Neural cell (in vitro differentiated cells): Measurements from ENCODE around the gene SPIN3. TPM values are rescaled to one million over a fixed set of nuclear protein-coding genes. Genes with fewer than 3 reads are reported as not detected.

ENCODE experiments used
- H2AFZ ChIP-seq: fragments of 200-600, 300-800 bp; sonication (generic), shearing (Covaris generic); 2 replicates; pipeline ENCODE4 v1.6.0; 2014; ENCODE audit warnings: low read depth, mild to moderate bottlenecking, antibody characterized with exemption, low read length, moderate library complexity
- H3F3A ChIP-seq: fragments of 200-600 bp; shearing (Covaris generic); 2 replicates; pipeline ENCODE4 v1.6.1; 2016; ENCODE audit warnings: mild to moderate bottlenecking, moderate library complexity, mixed read lengths, antibody characterized with exemption, low read length; ENCODE audit not compliant: insufficient read depth, poor library complexity, severe bottlenecking
- H3K27ac ChIP-seq: fragments of 200-600, 300-800 bp; sonication (generic), shearing (Covaris generic); 2 replicates; pipeline ENCODE4 v1.5.1; 2014; ENCODE audit warnings: mild to moderate bottlenecking, low read length, moderate library complexity
- H3K27me3 ChIP-seq: fragments of 300-800, 200-600 bp; sonication (generic), shearing (Covaris generic); 2 replicates; pipeline ENCODE4 v1.6.0; 2014; ENCODE audit warnings: mild to moderate bottlenecking, low read depth, low read length, moderate library complexity; ENCODE audit not compliant: insufficient read depth
- H3K36me3 ChIP-seq: fragments of 300-800, 200-600 bp; sonication (generic), shearing (Covaris generic); 2 replicates; pipeline ENCODE4 v1.5.1; 2014; ENCODE audit warnings: mild to moderate bottlenecking, antibody characterized with exemption, low read length, moderate library complexity; ENCODE audit not compliant: insufficient read depth
- H3K4me2 ChIP-seq: fragments of 300-800, 200-600 bp; sonication (generic), shearing (Covaris generic); 2 replicates; pipeline ENCODE4 v1.6.0; 2014; ENCODE audit warnings: mild to moderate bottlenecking, low read length
- H3K4me3 ChIP-seq: fragments of 300-800, 200-600 bp; sonication (generic), shearing (Covaris generic); 2 replicates; pipeline ENCODE4 v1.5.1; 2014; ENCODE audit warnings: mild to moderate bottlenecking, low read length, moderate library complexity
- H3K79me2 ChIP-seq: fragments of 200-600 bp; shearing (Covaris generic); replicated peaks from 2 replicates; pipeline ENCODE4 v1.6.0; 2014; ENCODE audit warnings: mild to moderate bottlenecking, low read length, moderate library complexity; ENCODE audit not compliant: insufficient read depth
- H3K9ac ChIP-seq: fragments of 300-800, 200-600 bp; sonication (generic), shearing (Covaris generic); 2 replicates; pipeline ENCODE4 v1.6.1; 2016; ENCODE audit warnings: mild to moderate bottlenecking, low read length, mixed read lengths
- H3K9me2 ChIP-seq: fragments of 200-600 bp; shearing (Covaris generic); 2 replicates; pipeline ENCODE4 v1.6.1; 2016; ENCODE audit warnings: mild to moderate bottlenecking, low read length, mixed read lengths; ENCODE audit not compliant: insufficient read depth
- H3K9me3 ChIP-seq: fragments of 200-600, 300-800 bp; sonication (generic), shearing (Covaris generic); 2 replicates; pipeline ENCODE4 v1.6.1; 2016; ENCODE audit warnings: mild to moderate bottlenecking, mixed run types, low read length, moderate library complexity, mixed read lengths
- H4K20me1 ChIP-seq: fragments of 200-600 bp; shearing (Covaris generic); 2 replicates; pipeline ENCODE4 v1.6.1; 2016; ENCODE audit warnings: mild to moderate bottlenecking, mixed run types; ENCODE audit not compliant: insufficient read depth
- EP300 ChIP-seq: fragments of 450-650 bp; conservative IDR thresholded peaks from 2 replicates; pipeline ENCODE4 v1.6.1; 2014; ENCODE audit warnings: antibody characterized with exemption, mild to moderate bottlenecking, moderate library complexity; ENCODE audit not compliant: poor library complexity, severe bottlenecking
- EZH2 ChIP-seq: fragments of 200-600, 300-800 bp; shearing (Covaris generic), sonication (generic); IDR thresholded peaks from 2 replicates; pipeline ENCODE4 v1.6.1; 2014; ENCODE audit warnings: antibody characterized with exemption, low read length, borderline replicate concordance, mild to moderate bottlenecking; ENCODE audit not compliant: insufficient read depth, poor library complexity, severe bottlenecking
- MXI1 ChIP-seq: fragments of 450-650 bp; conservative IDR thresholded peaks from 2 replicates; pipeline ENCODE4 v1.6.1; 2014; ENCODE audit warnings: antibody characterized with exemption, mild to moderate bottlenecking; ENCODE audit not compliant: poor library complexity, severe bottlenecking
- POLR2AphosphoS5 ChIP-seq: IDR thresholded peaks from 2 replicates; pipeline ENCODE4 v1.6.1; 2012
- RAD21 ChIP-seq: fragments of 450-650 bp; conservative IDR thresholded peaks from 2 replicates; pipeline ENCODE4 v1.6.1; 2014; ENCODE audit warnings: antibody characterized with exemption, mild to moderate bottlenecking, moderate library complexity
- SMC3 ChIP-seq: fragments of 450-650 bp; conservative IDR thresholded peaks from 2 replicates; pipeline ENCODE4 v1.6.1; 2014; ENCODE audit warnings: antibody characterized with exemption, mild to moderate bottlenecking, moderate library complexity; ENCODE audit not compliant: poor library complexity
- TAF1 ChIP-seq: IDR thresholded peaks from 2 replicates; pipeline ENCODE4 v1.6.1; 2012; ENCODE audit warnings: low read depth
- polyA plus RNA-seq: library from polyadenylated mRNA; depleted of rRNA; stranded (reverse); fragments of >200 nt; gene quantifications from 2 replicates; pipeline ENCODE4 v1.2.3, GENCODE V29; 2014
- TF ChIP-seq, protein P1 (sequence below): fragments of 450-650 bp; IDR thresholded peaks from 2 replicates; pipeline ENCODE4 v1.5.1; 2014; ENCODE audit warnings: antibody characterized with exemption, mild to moderate bottlenecking, moderate library complexity; ENCODE audit not compliant: poor library complexity, severe bottlenecking
- TF ChIP-seq, protein P2 (sequence below): IDR thresholded peaks from 2 replicates; pipeline ENCODE4 v1.6.1; 2012; ENCODE audit warnings: borderline replicate concordance

The SPIN3 gene
- polyA plus RNA-seq, 1 donor from 2014 or later, result 59.9 TPM

DNA sequence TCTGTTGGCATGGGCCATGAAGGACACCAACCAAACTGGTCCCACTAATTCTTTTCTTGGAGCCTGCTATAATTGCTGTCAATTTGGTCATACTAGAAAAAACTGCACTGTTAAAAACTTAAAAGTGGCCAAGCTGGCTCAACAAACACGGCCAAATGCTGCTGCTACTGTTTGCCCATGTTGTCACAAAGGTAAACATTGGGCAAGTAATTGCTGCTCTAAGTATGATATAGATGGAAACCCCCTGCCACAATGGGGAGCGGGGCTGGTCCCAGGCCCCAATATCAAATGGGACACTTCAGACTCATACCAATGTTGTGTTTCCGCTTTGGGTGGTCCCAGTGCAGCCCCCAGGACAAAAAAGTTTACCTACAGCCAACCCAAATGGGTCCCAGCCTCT lies 52.1 kb downstream of the SPIN3 start:
- TF ChIP-seq EZH2 (no peak), EP300 (no peak), SMC3 (no peak), MXI1 (no peak), TAF1 (no peak), POLR2AphosphoS5 (no peak), RAD21 (no peak)
- TF ChIP-seq, protein P1, sequence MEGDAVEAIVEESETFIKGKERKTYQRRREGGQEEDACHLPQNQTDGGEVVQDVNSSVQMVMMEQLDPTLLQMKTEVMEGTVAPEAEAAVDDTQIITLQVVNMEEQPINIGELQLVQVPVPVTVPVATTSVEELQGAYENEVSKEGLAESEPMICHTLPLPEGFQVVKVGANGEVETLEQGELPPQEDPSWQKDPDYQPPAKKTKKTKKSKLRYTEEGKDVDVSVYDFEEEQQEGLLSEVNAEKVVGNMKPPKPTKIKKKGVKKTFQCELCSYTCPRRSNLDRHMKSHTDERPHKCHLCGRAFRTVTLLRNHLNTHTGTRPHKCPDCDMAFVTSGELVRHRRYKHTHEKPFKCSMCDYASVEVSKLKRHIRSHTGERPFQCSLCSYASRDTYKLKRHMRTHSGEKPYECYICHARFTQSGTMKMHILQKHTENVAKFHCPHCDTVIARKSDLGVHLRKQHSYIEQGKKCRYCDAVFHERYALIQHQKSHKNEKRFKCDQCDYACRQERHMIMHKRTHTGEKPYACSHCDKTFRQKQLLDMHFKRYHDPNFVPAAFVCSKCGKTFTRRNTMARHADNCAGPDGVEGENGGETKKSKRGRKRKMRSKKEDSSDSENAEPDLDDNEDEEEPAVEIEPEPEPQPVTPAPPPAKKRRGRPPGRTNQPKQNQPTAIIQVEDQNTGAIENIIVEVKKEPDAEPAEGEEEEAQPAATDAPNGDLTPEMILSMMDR, result no peak
- TF ChIP-seq, protein P2, sequence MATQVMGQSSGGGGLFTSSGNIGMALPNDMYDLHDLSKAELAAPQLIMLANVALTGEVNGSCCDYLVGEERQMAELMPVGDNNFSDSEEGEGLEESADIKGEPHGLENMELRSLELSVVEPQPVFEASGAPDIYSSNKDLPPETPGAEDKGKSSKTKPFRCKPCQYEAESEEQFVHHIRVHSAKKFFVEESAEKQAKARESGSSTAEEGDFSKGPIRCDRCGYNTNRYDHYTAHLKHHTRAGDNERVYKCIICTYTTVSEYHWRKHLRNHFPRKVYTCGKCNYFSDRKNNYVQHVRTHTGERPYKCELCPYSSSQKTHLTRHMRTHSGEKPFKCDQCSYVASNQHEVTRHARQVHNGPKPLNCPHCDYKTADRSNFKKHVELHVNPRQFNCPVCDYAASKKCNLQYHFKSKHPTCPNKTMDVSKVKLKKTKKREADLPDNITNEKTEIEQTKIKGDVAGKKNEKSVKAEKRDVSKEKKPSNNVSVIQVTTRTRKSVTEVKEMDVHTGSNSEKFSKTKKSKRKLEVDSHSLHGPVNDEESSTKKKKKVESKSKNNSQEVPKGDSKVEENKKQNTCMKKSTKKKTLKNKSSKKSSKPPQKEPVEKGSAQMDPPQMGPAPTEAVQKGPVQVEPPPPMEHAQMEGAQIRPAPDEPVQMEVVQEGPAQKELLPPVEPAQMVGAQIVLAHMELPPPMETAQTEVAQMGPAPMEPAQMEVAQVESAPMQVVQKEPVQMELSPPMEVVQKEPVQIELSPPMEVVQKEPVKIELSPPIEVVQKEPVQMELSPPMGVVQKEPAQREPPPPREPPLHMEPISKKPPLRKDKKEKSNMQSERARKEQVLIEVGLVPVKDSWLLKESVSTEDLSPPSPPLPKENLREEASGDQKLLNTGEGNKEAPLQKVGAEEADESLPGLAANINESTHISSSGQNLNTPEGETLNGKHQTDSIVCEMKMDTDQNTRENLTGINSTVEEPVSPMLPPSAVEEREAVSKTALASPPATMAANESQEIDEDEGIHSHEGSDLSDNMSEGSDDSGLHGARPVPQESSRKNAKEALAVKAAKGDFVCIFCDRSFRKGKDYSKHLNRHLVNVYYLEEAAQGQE, result no peak

More for the DNA sequence above, 52.1 kb downstream of the SPIN3 start:
- H3K27ac ChIP-seq, result no peak overlapping the region
- H3K9me2 ChIP-seq, result no peaks in the 10 kb centered on the region
- no peaks in the 10 kb centered on the region for H3K36me3 ChIP-seq
- H3K4me2 ChIP-seq, result no peak overlapping the region
- no peak overlapping the region for H3K9ac ChIP-seq
- no peak overlapping the region for H2AFZ ChIP-seq
- H4K20me1 ChIP-seq, result no peaks in the 10 kb centered on the region
- H3F3A ChIP-seq, result no peaks in the 10 kb centered on the region
- H3K79me2 ChIP-seq, result no peaks in the 10 kb centered on the region
- no peaks in the 10 kb centered on the region for H3K27me3 ChIP-seq
- H3K4me3 ChIP-seq, result no peak overlapping the region
- no peaks in the 10 kb centered on the region for H3K9me3 ChIP-seq

Other genes with a start within 250 kb of the SPIN3 start
- gene SPIN2B, start 126.0 kb upstream of the SPIN3 start, polyA plus RNA-seq, result 25.3 and 32.5 TPM in 2 replicates
- gene SPIN2A, start 141.9 kb upstream of the SPIN3 start, polyA plus RNA-seq, result 1.2 and 2.5 TPM in 2 replicates